ENCODE data around the gene ABHD2.

ABHD2 gene

GRCh38 chr15:89157918-89158564 lies 69.8 kb downstream of the ABHD2 start:
- in situ Hi-C loops (cut with MboI; ENCODE audit: low pct_unique_long_range_greater_than_20kb, low sequenced_read_pairs, unreplicated experiment) = no loop called here
- TF ChIP-seq, protein P1, sequence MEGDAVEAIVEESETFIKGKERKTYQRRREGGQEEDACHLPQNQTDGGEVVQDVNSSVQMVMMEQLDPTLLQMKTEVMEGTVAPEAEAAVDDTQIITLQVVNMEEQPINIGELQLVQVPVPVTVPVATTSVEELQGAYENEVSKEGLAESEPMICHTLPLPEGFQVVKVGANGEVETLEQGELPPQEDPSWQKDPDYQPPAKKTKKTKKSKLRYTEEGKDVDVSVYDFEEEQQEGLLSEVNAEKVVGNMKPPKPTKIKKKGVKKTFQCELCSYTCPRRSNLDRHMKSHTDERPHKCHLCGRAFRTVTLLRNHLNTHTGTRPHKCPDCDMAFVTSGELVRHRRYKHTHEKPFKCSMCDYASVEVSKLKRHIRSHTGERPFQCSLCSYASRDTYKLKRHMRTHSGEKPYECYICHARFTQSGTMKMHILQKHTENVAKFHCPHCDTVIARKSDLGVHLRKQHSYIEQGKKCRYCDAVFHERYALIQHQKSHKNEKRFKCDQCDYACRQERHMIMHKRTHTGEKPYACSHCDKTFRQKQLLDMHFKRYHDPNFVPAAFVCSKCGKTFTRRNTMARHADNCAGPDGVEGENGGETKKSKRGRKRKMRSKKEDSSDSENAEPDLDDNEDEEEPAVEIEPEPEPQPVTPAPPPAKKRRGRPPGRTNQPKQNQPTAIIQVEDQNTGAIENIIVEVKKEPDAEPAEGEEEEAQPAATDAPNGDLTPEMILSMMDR (IDR thresholded peaks at IDR 0.05; ENCODE audit: extremely low read depth, insufficient read depth, missing control alignments) = no peak
- no peak for DNase-seq (ENCODE audit: low spot score)

DNA sequence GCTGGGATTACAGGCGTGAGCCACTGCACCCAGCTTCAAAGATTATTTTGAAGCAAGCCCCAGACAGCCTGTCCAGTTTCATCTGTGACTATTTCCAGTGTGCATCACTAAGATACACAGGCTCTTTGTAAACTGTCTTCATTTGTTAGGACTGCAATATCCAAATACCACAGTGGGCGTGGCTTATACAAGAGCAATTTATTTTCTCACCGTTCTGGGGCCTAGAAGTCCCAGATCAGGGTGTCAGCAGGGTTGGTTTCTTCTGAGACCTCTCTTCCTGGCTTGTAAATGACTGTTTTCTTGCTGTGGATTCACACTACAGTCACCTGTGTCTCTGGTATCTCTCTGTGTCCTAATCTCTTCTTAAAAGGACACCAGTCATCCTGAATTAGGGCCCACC lies 73.4 kb downstream of the ABHD2 start:
- no peak for DNase-seq (ENCODE audit: low spot score)
- TF ChIP-seq, protein P1 (IDR thresholded peaks at IDR 0.05; ENCODE audit: extremely low read depth, insufficient read depth, missing control alignments) = no peak
- in situ Hi-C loops (cut with MboI; ENCODE audit: low pct_unique_long_range_greater_than_20kb, low sequenced_read_pairs, unreplicated experiment) = no loop called here

GRCh38 chr15:89163271-89164055 lies 75.2 kb downstream of the ABHD2 start:
- DNase-seq (ENCODE audit: low spot score) = no peak
- in situ Hi-C loops (cut with MboI; ENCODE audit: low pct_unique_long_range_greater_than_20kb, low sequenced_read_pairs, unreplicated experiment) = no loop called here
- TF ChIP-seq, protein P1 (IDR thresholded peaks at IDR 0.05; ENCODE audit: extremely low read depth, insufficient read depth, missing control alignments) = no peak

GRCh38 chr15:89164712-89165211 lies 76.5 kb downstream of the ABHD2 start:
- TF ChIP-seq, protein P1 (IDR thresholded peaks at IDR 0.05; ENCODE audit: extremely low read depth, insufficient read depth, missing control alignments) = no peak
- in situ Hi-C loops (cut with MboI; ENCODE audit: low pct_unique_long_range_greater_than_20kb, low sequenced_read_pairs, unreplicated experiment) = no loop called here
- DNase-seq (ENCODE audit: low spot score) = no peak

- in situ Hi-C loops (cut with MboI; ENCODE audit: low pct_unique_long_range_greater_than_20kb, low sequenced_read_pairs, unreplicated experiment) = no loop called here
- no peak for DNase-seq (ENCODE audit: low spot score)
- TF ChIP-seq, protein P1 (IDR thresholded peaks at IDR 0.05; ENCODE audit: extremely low read depth, insufficient read depth, missing control alignments) = no peak
Observed at GRCh38 chr15:89165677-89166076, 77.4 kb downstream of the ABHD2 start.

DNA sequence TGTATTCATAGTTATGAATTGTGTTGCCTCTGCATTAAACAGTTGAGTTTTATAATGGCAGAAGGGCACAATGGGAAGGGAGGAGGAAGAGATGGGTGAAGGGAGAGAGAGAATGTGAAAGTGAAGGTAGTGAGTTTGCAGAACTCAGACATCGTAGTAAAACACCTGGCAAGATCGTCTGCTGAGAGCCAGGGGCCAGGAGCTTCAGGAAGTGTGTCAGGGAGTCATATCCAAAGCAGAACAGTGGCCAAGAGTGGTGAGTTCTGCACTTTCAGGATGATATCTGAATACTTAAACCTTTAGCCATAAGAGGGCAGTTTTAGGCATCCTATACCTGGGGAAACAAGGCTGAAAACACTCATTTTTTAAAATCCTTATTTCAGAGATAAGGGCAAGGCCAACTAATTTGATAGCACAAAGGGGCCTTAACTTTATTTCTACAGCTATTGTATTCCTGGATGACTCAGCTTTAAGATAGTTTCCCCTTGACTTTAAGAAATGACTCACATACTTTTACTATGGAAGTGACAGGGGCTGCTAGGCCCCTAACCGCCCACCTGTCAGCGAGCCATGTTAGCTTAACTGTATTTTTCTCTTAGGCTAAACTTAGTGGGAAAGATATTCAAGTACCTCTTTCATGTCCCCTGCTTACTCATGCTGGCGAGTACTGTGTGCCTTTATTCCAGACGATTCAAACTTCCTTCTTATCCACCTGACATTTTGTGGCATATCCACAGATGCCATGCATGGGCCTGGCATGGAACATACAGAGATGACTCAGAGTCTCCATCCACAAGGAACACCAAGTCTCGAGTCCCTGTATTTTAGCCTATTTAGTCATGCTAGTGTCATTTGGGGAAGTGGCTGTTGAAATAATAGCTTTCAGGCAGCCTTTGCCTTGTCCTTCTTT lies 79.3 kb downstream of the ABHD2 start:
- DNase-seq (ENCODE audit: low spot score) = peak; percentile 36
- in situ Hi-C loops (cut with MboI; ENCODE audit: low pct_unique_long_range_greater_than_20kb, low sequenced_read_pairs, unreplicated experiment) = no loop called here
- TF ChIP-seq, protein P1 (IDR thresholded peaks at IDR 0.05; ENCODE audit: extremely low read depth, insufficient read depth, missing control alignments) = no peak

Measured in GM13977 (cell line).